Brain pericyte (primary cell): Measurements from ENCODE around the gene IMP3.
"Not testable (repeated sequence)": the region's sequence is repeated elsewhere in the genome, so short reads cannot be mapped to it uniquely, and the experiment has no call there.

ENCODE experiments used
- DNase-seq: peaks from one replicate; pipeline ENCODE4 v3.0.0-alpha.2; 2012; ENCODE audit warnings: low read depth, low spot score

Gene IMP3, protein sequence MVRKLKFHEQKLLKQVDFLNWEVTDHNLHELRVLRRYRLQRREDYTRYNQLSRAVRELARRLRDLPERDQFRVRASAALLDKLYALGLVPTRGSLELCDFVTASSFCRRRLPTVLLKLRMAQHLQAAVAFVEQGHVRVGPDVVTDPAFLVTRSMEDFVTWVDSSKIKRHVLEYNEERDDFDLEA

DNA sequence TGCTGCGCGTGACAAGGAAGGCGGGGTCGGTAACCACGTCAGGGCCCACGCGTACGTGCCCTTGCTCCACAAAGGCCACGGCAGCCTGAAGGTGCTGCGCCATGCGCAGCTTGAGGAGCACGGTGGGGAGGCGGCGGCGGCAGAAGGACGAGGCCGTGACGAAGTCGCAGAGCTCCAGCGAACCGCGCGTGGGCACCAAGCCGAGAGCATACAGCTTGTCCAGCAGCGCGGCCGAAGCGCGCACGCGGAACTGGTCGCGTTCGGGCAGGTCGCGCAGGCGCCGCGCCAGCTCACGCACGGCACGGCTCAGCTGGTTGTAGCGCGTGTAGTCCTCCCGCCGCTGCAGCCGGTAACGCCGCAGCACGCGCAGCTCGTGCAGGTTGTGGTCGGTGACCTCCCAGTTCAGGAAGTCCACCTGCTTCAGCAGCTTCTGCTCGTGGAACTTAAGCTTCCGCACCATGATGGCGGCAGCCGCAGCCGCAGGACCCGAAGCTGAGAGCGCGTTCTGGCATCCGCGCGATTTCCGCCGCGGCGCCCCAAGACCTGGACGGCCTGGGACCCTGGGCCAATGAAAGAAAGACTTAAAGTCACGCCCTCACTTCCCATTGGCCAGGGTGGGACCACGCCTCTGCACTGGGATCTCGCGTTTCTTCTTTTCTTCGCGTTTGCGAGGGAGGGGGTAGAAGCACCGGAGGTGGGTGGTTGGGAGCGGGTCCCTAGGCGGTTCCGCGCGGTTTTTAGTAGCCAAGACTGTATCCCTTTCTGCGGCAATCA is at the start of gene IMP3:
TSS of gene IMP3 (minus strand) at position 516 of the 774 bp plus-strand sequence. CDS start at position 460, 56 bp downstream.
- DNase-seq, result peak; percentile 85

DNA sequence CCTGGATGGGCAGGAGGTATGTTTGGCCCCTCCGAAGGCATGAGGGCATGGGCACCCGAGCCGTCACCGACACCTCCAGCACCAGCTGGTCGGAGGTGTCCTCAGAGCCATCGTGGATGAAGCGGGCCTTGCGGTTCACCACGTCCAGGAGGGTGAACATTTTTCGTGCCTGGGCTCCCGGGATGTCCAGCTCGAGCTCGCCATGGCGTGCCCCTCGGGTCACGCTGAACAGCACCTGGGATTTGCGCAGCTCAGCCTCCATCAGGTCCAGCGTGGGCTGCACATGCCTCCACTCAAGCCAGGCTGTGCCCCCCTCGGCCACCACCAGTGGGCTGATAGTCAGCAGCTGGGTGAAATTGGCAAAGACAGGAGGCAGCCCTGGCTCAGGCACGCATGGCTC is 49.4 kb upstream of the IMP3 start:
- DNase-seq, result not testable (repeated sequence)

- no peak for DNase-seq
Measured at GRCh38 chr15:75688831-75689230, 48.8 kb upstream of the IMP3 start.

GRCh38 chr15:75688278-75688557 is 48.2 kb upstream of the IMP3 start:
- no peak for DNase-seq

GRCh38 chr15:75687486-75688277 is 47.7 kb upstream of the IMP3 start:
- no peak for DNase-seq

DNA sequence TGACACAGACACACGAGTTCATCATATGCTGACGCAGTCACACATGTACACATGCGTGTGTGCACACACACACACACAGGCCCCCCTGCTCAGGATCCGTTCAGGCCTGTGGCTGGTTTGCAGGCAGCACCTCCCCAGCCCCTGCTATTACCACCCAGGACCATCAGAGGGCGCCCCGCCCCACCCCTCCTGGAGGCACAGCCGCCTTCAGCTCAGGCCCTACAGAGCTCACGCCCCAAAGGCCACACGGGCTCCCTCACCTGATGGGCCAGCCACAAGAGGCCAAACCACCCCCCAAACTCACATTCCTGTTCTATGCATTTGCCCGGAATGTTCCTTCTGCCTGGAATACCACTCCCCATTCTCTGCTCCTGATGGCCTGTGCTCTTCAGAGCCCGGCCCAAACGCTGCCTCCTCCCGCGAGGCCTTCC is 46.2 kb upstream of the IMP3 start:
- DNase-seq, result not testable (repeated sequence)

DNA sequence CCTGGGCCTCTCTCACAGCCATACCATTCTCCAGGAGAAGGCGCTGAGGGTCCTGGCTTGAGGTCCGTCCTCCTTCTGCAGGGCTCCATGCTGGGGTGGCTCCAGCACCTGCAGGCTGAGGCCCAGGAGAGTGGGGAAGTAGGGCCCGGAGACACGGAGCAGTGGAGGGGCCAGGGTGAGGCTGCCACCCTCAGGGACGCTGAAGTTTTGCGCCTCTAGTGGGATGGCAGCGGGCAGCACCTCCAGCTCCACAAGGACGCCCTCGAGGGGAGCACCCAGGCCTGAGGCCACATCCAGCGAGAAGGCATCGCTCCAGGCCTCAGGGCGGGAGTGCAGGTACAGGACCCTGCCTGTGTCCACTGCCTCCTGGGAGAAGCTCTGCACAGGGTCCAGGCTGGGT is 45.2 kb upstream of the IMP3 start:
- no peak for DNase-seq

DNA sequence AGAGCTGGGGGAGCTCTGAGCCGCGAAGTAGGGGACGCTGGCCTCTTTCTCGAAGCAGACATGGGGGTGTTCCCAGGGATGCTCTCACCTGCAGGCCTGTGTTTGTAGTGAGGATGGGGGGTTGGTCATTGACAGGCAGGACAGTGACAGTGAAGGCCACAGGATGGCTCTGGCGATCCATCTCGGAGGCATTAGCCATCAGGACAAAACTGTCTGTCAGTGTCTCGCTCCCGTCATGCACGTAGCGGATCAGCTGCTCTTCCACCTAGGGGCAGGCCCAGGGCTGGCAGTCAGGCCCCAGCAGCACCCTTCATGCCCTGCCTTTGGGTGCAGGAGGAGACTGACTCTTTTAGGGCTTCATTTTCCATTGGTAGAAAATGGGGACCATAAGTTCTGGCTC is 44.6 kb upstream of the IMP3 start:
- no peak for DNase-seq

- DNase-seq, result not testable (repeated sequence)
Measured at GRCh38 chr15:75683646-75684312, 43.8 kb upstream of the IMP3 start.

GRCh38 chr15:75682181-75683135 is 42.4 kb upstream of the IMP3 start:
- DNase-seq, result no peak

DNA sequence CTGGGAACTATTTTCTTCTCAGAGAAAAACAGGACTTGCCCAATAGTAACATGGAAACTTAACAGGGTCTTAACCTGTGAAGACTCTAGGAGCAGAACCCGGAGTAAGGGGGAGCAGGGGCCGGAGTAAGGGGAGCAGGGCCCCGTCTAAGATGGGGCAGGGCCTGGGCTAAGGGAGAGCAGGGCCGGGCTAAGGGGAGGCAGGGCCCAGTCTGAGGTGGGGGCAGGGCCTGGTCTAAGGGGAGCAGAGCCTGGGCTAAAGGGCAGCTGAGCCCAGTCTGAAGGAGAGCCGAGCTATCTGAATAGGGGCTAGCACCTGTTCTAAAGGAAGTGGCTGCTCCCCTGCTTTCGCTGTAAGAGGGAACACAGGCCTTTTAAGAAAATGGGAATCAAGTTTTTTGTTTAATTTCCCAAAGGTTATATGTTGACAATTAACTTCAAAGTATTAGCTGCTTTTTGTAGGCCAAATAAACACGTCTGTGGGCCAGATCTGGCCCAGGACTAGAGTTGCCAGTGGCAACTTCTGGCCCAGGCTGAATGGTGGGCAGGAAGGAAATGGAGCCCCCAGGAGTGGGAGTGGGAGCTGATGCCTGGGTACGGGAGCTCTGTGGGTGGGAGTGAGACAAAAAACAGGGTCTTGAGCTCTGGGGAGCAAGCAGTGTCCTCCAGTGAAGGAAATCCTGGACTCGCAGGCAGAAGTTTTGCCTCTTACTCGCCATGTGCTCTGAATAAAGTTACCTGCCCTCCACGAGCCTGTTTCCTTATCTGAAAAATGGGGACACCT is 40.2 kb upstream of the IMP3 start:
- DNase-seq, result no peak

- not testable (repeated sequence) for DNase-seq
Measured at GRCh38 chr15:75678324-75678690, 38.3 kb upstream of the IMP3 start.

DNA sequence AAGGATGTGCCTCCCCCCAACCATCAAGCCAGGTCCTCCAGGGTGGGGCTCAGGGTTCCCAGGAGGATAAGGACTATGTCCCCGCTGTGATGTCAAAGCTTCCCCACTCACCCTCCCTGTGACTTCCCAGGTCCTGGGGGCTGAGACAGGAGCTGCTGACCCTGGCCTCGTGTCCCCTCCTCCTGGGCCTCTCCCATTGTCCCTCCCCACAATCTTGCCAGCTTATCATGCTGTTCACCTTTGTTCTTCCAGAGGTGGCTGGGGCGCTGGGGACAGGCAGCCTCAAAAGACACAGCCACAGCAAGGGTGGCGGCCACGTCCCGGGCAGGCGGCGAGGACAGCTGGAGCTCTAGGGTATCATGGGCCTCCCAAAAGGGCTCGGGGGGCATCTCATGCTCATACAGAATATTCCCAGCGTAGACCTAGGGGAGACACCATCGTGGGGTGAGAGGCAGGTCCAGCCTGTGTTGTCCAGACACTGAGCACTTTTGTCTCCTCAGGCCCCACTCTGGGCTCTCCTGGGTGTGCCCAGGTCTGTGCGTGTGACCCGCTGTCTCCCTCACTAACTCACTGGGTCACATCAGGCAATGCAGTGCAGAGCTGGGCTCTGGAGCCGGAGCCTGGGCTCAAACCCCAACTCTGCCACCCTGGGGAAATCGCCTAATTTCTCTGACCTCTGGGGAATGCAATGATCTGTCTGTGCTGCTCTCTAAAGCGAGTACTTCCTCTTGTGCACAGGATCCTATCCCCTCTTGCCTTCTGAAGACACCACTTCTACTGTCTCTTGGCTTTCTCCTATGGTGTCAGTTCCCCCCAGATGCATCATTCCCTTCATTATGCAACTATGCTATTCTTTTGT is 37.7 kb upstream of the IMP3 start:
- no peak for DNase-seq

DNA sequence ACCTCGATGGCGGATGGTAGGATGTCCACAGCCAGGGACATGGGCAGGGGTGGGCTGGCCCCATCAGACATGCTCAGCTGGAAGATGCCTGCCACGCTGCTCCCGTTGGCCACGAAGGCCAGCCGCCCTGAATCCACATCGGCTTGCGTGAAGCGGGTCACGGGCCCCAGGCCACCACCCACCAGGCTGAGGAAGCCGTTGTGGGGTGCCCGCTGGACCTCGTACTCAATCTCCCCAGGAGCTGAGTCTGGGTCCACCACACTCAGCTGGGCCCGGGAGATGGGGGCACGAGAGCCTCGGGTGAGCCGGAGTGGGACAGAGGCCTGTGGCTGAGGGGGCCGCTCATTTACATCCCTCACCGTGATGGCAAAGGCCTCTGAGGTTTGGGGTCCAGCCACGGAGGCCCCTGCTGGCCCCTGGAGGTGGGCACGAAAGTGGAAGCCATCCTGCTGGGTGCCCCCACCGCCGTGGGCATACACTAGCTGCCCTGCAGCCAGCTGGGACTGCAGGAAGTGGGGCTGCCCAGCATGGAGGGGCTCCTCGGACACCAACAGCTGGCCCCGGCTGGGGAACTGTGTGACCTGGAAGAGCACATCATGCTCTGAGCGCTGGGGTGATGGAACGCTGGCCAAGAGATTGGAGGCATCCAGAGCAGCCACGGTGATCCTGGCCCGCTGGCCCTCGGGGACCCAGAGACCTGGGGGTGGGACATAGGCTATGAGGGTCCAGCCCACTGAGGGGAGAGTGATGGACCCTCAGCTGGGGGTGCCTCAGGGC is 36.9 kb upstream of the IMP3 start:
- no peak for DNase-seq

- no peak for DNase-seq
Measured at GRCh38 chr15:75675579-75676404, 35.8 kb upstream of the IMP3 start.

- no peak for DNase-seq
Measured at GRCh38 chr15:75674366-75674765, 34.3 kb upstream of the IMP3 start.

GRCh38 chr15:75673426-75674235 is 33.6 kb upstream of the IMP3 start:
- no peak for DNase-seq
